Epithelial cell of prostate (primary cell): ENCODE data around the gene CGB5.
"Not testable (repeated sequence)": the region's sequence is repeated elsewhere in the genome, so short reads cannot be mapped to it uniquely, and the experiment has no call there.

ENCODE experiments used
- DNase-seq: peaks from one replicate; pipeline ENCODE4 v3.0.0-alpha.2; 2011; ENCODE audit warnings: low read depth, low spot score
- H3K27ac ChIP-seq: fragments of 450-650 bp; 2 replicates; pipeline ENCODE4 v1.5.1; 2017; ENCODE audit warnings: mild to moderate bottlenecking

CGB5 gene

GRCh38 chr19:49020931-49021895, 22.4 kb upstream of the CGB5 start:
- no peak overlapping the region for H3K27ac ChIP-seq
- DNase-seq, result no peak

- no peak for DNase-seq
- no peak overlapping the region for H3K27ac ChIP-seq
Measured at GRCh38 chr19:49022116-49022515, 21.5 kb upstream of the CGB5 start.

- not testable (repeated sequence) for H3K27ac ChIP-seq, DNase-seq
Measured at GRCh38 chr19:49024233-49024632, 19.4 kb upstream of the CGB5 start, which contains the start of gene CGB3. Gene CGB3, minus strand, starts transcription at chr19:49024333. Its CDS starts 362 bp downstream, at chr19:49023971.

- H3K27ac ChIP-seq, DNase-seq: not testable (repeated sequence)
Measured at GRCh38 chr19:49025088-49025487, 18.6 kb upstream of the CGB5 start.

- DNase-seq, H3K27ac ChIP-seq: not testable (repeated sequence)
Measured at GRCh38 chr19:49025599-49025998, 18.0 kb upstream of the CGB5 start.

GRCh38 chr19:49028686-49029085, 15.0 kb upstream of the CGB5 start:
- H3K27ac ChIP-seq, DNase-seq: not testable (repeated sequence)

GRCh38 chr19:49029749-49030148, 13.9 kb upstream of the CGB5 start:
- not testable (repeated sequence) for H3K27ac ChIP-seq, DNase-seq

GRCh38 chr19:49030323-49030722, 13.3 kb upstream of the CGB5 start:
- not testable (repeated sequence) for DNase-seq, H3K27ac ChIP-seq

GRCh38 chr19:49031642-49032301, 11.9 kb upstream of the CGB5 start, which contains the start of gene CGB2:
Gene CGB2, plus strand, starts transcription at chr19:49031890. Its CDS starts 206 bp downstream, at chr19:49032096.
- H3K27ac ChIP-seq, DNase-seq: not testable (repeated sequence)

- not testable (repeated sequence) for H3K27ac ChIP-seq, DNase-seq
Measured at GRCh38 chr19:49036815-49037214, 6.8 kb upstream of the CGB5 start, which contains the start of gene CGB1. Gene CGB1, minus strand, starts transcription at chr19:49036895. Its CDS starts 184 bp downstream, at chr19:49036711.

GRCh38 chr19:49038111-49038510, 5.5 kb upstream of the CGB5 start:
- not testable (repeated sequence) for H3K27ac ChIP-seq, DNase-seq

GRCh38 chr19:49038557-49039276, 4.9 kb upstream of the CGB5 start:
- H3K27ac ChIP-seq, DNase-seq: not testable (repeated sequence)

GRCh38 chr19:49039736-49040135, 3.9 kb upstream of the CGB5 start:
- not testable (repeated sequence) for H3K27ac ChIP-seq, DNase-seq

- DNase-seq, result no peak
- H3K27ac ChIP-seq, result no peak overlapping the region
Measured at GRCh38 chr19:49042177-49042576, 1.5 kb upstream of the CGB5 start.

GRCh38 chr19:49042666-49043065, 982 bp upstream of the CGB5 start:
- DNase-seq, H3K27ac ChIP-seq: not testable (repeated sequence)

- not testable (repeated sequence) for H3K27ac ChIP-seq, DNase-seq
Measured at GRCh38 chr19:49049011-49049410, 5.4 kb downstream of the CGB5 start, which contains the start of gene CGB8. Gene CGB8, minus strand, starts transcription at chr19:49049111. Its CDS starts 372 bp downstream, at chr19:49048739.

GRCh38 chr19:49049834-49050233, 6.2 kb downstream of the CGB5 start:
- not testable (repeated sequence) for DNase-seq

GRCh38 chr19:49050376-49051033, 6.9 kb downstream of the CGB5 start:
- DNase-seq, result peak; percentile 55
- H3K27ac ChIP-seq, result not testable (repeated sequence)

More at GRCh38 chr19:49049834-49050233, 6.2 kb downstream of the CGB5 start:
- H3K27ac ChIP-seq, result not testable (repeated sequence)

- H3K27ac ChIP-seq, result peak overlapping the region; percentile 43
- no peak for DNase-seq
Measured at GRCh38 chr19:49056101-49056901, 12.7 kb downstream of the CGB5 start.
